ENCODE data around the gene WDR7.

Gene WDR7

DNA sequence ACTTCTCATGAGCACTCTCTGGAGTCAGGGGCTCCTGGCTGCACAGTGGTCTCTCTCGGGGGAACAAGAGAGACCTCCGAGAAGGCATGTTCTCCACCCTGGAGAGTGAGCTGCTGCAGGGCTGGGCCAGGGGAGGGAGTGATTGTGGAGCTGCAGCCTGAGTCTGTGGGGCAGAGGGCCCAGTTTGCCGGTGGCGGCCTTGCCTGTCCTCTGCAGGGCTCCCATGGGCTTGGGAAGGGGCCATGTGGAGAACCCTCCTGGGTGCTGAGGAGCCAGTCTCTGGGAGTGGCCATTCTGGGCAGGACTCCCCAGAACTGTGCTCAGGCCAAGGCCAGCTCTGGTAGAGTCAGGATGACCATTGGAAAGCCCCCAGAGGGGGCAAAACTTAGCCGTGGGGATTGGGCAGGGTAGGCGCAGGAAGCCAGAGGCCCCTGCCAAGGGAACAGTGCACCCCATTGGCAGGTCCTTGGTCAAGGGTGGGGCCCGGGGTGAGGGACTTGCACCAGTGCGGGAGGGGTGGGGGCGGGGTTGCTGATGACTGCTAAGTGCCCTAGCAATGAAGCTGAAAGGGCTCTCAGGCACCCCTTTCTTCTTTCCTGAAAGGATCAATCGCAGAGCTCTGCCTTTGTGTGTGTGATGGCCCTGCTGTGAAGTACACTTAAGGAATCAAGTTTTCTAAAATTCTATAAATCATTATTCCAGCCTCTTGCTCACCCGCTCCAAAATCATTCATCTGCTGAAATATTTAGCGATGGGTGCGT lies 426.0 kb downstream of the WDR7 start:
- DNase-seq: no peak

DNA sequence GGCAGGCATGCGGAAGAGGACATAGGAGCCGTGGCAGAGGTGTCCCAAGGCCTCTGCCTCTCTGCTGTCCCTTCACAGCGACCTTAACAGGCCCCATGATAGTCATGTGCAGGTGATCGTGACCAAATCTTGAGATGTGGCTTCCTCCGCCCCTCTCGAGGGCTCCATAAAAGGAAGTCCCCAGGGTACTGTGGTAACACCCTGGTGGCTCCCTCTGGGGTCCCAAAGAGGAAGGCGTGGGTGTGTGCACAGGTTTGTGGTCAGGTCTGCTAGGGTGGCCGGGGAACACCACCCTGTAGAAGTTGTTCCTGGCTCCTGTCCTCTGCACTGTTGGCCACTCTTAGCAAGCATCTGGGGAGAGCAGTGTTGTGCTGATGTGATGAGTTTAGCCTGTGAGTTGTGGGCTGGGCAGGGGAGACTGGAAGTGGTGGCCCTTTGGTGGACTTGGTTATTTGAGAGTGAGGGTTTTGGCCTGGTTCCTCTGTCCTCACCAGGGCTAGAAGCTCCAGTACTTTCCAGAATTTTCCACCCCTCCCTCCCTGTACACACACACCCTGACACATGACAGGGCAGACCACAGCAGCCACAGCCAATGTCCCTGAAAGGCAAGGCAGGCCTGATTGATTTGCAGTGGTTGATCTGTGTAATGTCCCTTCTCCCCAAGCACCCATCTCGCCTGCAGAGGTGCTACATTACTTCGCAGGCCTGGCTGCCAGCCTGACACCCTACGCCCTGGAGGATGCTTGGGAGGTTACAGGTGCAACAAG lies 426.8 kb downstream of the WDR7 start:
- DNase-seq: no peak

DNA sequence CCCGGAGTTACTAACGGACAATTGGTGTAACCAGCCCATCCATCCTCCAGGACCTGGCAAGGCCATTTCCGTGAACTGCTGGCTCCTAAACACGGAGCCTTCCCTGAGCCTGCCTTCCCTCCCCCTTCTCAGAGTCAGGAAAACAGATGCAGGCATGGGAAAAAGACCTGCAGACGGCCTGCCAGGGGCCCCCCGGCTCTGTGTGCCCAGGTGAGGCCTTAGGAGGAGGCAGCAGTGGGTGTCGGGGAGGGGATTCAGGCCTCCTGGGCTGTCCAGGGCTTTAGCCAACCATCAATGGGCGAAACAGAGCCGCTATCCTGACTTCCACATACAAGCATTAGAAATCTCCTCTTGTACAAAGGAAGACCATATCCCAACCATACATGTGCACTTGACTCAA lies 427.5 kb downstream of the WDR7 start:
- DNase-seq: no peak

DNA sequence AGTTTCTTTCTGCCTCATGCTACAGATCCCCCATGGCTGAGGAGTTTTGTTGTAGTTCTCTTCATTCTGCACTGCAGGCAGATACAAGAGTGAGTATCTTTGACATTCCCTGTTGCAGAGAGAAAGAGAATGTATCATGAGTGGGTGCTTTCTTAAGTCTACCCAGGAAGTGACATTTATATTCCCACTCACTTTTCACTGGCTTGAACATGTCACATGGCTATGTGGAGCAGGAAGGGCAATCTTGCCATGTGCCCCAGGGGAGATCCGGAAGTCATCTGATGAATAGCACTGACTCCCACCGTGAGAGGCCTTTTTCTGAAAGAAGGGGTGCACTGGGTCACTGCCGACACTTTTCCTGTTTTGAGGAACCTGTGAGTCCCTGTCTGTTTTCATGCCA lies 429.3 kb downstream of the WDR7 start:
- no peak for DNase-seq

DNA sequence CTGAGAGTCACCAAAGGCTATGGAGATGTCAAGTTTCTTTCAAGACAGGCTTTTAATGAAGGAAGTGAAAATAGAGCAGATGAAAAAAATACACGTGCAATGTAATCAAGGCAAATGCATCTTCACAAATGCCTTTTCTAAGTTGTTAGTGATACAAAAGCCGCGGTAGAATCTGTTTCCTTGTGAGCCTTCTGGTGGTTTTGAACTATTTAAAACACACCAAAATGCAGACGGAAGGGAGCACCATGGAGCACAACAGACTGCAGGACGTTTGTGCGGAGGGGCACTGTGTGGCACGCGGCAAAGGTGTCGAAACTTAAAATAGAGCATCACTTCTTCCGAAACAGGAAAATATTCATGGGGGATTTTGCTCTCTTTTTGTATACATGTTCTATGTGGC lies 430.7 kb downstream of the WDR7 start:
- no peak for DNase-seq

DNA sequence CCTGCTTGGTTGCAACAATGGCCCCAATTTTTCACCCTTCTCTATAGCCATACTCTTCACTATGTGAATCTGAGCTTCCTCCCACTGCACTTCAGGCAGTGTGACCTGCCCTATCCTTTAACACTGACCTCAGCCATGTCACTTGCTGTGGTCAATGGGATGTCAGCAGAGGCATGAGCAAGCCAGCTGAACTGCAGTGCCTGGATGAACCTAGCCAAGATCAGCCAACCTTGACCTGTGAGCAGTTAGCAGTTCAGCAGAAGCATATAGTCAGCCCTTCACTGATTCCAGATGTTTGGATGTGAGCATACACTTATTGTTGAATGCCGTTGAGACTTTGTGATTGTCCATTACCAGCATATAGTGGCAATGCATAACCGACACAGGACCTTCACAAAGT lies 432.3 kb downstream of the WDR7 start:
- DNase-seq: no peak

DNA sequence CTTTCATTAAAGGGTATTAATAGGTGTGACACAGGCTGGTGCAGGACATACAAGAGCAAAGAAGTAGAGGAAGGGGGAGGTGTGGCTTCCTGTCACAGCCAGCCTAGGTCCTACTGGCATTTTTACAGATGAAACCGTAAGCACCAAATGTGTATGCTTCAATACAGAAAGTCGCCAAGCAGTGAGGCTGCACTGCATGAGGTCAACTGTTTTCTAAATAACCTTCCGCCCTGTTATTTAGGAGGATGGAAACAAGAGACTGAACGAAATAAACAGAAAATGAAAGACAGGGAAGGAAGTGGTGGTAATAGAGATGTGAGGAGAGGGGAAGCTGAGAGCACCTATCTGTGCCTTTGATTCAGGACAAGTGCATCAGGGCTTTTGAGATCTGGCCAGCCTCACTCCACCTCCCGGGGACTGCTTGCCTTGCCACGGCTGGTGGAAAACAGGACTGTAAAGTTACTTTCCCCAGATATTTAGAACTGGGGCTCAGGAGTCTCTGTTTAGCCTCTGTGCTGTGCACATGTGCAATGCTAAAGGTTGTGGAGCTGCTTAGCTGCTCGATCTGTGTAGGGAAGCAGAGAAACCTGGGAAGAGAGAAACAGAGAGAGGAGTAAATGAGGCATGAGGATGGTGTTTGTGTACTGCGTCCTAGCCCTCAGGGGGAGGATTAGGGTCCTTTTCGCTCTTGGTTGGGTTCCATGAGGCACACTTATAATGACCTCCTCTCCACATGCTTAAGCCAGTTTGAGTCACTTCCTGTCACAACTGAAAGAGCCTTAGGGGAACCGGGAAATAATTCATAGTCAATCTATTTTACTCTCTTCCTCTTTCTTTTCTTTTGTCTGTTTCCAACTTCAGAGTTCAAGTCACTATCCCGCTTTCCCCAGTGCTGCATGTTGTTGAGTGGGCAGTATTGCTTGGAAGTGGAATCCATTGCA lies 433.4 kb downstream of the WDR7 start:
- no peak for DNase-seq

DNA sequence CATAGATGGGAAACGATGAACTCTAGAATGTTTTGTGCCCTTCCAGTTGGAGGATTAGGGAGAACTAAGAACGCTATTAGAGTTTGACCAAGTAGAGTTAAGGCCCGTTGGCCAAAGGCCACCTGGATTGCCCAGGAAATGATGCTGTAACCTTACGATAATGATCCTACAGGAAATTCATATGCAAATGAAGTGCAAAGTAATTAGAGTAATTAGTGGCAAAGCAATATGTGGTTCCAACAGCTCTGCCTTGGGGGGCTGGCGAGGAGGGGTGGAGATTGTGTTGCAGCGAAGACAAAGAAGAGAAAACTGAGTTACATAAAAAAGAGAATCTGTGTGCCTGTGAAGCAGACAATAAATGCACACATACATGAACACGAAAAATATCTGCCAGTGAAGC lies 434.2 kb downstream of the WDR7 start:
- DNase-seq: no peak

DNA sequence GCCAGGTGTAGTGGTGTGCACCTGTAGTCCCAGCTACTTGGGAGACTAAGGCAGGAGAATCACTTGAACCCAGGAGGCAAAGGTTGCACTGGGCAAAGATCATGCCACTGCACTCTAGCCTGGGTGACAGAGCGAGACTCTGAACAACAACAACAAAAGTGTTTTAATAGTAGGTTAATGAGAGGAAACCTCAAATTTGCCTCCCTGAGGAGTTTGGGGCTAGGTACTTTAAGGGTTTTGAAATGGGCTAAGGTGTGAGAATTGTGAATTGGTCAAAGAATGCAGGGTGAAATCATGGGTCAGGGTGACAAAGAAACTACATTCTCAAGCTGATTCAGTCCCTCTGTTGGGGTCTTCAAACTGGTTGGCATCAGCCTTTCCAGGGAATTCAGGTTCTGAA lies 435.0 kb downstream of the WDR7 start:
- DNase-seq: no peak
